WTC11 (cell line): ENCODE data around the gene FANCM.

ENCODE experiments used
- ATF6 ChIP-seq: sonication (generic); formaldehyde crosslinking; IDR thresholded peaks from 2 replicates; pipeline ENCODE4 v1.8.1; 2023; ENCODE audit warnings: mild to moderate bottlenecking, missing genetic modification reagents
- CREB1 ChIP-seq: sonication (generic); formaldehyde crosslinking; IDR thresholded peaks from 2 replicates; pipeline ENCODE4 v1.8.0; 2023; ENCODE audit warnings: mild to moderate bottlenecking, missing genetic modification reagents
- CTCF ChIP-seq: fragments of 200-600 bp; IDR thresholded peaks from 2 replicates; pipeline ENCODE4 v1.8.0; 2022; ENCODE audit warnings: antibody characterized with exemption
- ESRRA ChIP-seq: sonication (generic); formaldehyde crosslinking; IDR thresholded peaks from 2 replicates; pipeline ENCODE4 v1.8.1; 2022; ENCODE audit warnings: mild to moderate bottlenecking, missing genetic modification reagents, borderline replicate concordance
- FOXK1 ChIP-seq: sonication (generic); formaldehyde crosslinking; IDR thresholded peaks from 2 replicates; pipeline ENCODE4 v1.8.0; 2022; ENCODE audit warnings: mild to moderate bottlenecking, moderate library complexity, missing genetic modification reagents
- NFYB ChIP-seq: sonication (generic); formaldehyde crosslinking; conservative IDR thresholded peaks from 2 replicates; pipeline ENCODE4 v1.8.0; 2022; ENCODE audit warnings: low read depth, missing genetic modification reagents
- NR1H2 ChIP-seq: sonication (generic); formaldehyde crosslinking; IDR thresholded peaks from 2 replicates; pipeline ENCODE4 v1.9.0; 2021; ENCODE audit warnings: mild to moderate bottlenecking, moderate library complexity, missing genetic modification reagents
- NR3C1 ChIP-seq: sonication (generic); formaldehyde crosslinking; conservative IDR thresholded peaks from 2 replicates; pipeline ENCODE4 v1.8.1; 2023; ENCODE audit warnings: low read depth, mild to moderate bottlenecking, missing genetic modification reagents
- PREB ChIP-seq: sonication (generic); formaldehyde crosslinking; IDR thresholded peaks from 2 replicates; pipeline ENCODE4 v1.8.1; 2022; ENCODE audit warnings: mild to moderate bottlenecking, missing genetic modification reagents, moderate library complexity, borderline replicate concordance
- RELA ChIP-seq: sonication (generic); formaldehyde crosslinking; IDR thresholded peaks from 2 replicates; pipeline ENCODE4 v1.8.1; 2022; ENCODE audit warnings: missing genetic modification reagents, mild to moderate bottlenecking, borderline replicate concordance
- SP1 ChIP-seq: sonication (generic); formaldehyde crosslinking; conservative IDR thresholded peaks from 2 replicates; pipeline ENCODE4 v1.8.1; 2022; ENCODE audit warnings: missing genetic modification reagents
- ZNF138 ChIP-seq: sonication (generic); formaldehyde crosslinking; conservative IDR thresholded peaks from 2 replicates; pipeline ENCODE4 v1.8.1; 2022; ENCODE audit warnings: mild to moderate bottlenecking, moderate library complexity, missing genetic modification reagents

GRCh38 chr14:45089813-45090212 is 45.9 kb upstream of the FANCM start:
- TF ChIP-seq ZNF138 (CRISPR knock-in tag) (no peak), CTCF (no peak), RELA (CRISPR knock-in tag) (no peak), FOXK1 (no peak), PREB (CRISPR knock-in tag) (no peak), NR1H2 (CRISPR knock-in tag) (no peak), ESRRA (no peak), NFYB (CRISPR knock-in tag) (no peak), CREB1 (CRISPR knock-in tag) (no peak), ATF6 (no peak), SP1 (CRISPR knock-in tag) (no peak), NR3C1 (CRISPR knock-in tag) (no peak)
